GM19467 (cell line): ENCODE results near the gene IL12RB2.

Experiments
- ATAC-seq: cut with Tn5 transposase; IDR thresholded peaks from one replicate; pipeline ENCODE4 v1.9.1; 2021; ENCODE audit warnings: mild to moderate bottlenecking, moderate library complexity; ENCODE audit not compliant: unreplicated experiment

Gene IL12RB2

DNA sequence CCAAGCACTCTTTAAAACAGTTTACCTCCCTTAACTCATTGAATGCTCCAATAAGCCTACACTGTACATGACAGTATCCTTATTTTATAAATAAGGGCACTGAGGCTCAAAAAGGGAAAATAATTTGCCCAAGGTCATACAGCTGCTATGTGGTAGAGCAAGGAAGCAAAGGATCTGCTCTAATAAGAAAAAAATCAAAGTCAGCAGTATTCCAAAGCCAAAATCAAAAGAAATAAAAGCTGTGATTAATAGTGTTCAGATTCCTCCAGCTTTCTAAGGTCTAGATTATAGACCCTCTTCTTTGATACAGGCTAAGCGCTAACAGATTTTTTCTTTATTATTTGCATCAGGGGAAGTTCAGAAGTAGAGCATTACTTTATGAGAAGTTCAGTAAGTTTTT is 39.3 kb downstream of the IL12RB2 start:
- no peak for ATAC-seq

DNA sequence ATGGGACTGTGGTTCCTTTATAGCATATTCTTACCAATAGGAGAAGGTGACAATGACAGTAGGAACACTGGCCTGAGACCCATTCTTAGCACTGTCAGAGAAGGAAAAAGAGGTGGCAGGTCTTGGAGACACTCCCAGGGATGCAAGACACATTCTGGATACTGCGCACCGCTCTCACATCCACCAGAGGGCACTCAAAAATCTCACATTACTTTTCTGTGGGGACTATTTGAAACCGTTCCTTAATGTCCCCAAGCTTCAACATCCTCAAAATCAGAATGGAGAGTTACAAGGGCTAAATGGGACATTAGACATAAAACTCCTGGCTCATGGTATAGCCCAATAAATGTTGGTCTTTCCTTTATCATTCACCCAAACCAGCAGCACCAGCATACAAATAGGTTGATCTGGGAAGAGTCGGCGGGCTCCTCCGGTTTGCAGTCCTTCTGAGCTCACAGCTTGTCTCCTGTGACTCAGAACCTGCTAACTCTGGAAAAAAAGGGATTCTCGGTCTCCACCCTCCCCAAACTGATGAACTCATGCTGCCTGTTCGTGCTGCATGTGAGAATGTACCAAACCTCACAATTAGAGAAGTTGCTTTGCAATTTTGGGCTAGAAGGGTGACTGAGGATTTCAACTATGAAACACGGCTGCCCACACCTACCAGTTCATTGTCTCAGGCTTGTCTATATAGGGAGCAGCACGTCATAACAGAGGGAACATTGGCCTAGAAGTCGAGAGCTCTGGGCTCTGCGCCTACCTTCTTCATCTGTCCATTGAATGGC is 40.2 kb downstream of the IL12RB2 start:
- ATAC-seq: no peak

DNA sequence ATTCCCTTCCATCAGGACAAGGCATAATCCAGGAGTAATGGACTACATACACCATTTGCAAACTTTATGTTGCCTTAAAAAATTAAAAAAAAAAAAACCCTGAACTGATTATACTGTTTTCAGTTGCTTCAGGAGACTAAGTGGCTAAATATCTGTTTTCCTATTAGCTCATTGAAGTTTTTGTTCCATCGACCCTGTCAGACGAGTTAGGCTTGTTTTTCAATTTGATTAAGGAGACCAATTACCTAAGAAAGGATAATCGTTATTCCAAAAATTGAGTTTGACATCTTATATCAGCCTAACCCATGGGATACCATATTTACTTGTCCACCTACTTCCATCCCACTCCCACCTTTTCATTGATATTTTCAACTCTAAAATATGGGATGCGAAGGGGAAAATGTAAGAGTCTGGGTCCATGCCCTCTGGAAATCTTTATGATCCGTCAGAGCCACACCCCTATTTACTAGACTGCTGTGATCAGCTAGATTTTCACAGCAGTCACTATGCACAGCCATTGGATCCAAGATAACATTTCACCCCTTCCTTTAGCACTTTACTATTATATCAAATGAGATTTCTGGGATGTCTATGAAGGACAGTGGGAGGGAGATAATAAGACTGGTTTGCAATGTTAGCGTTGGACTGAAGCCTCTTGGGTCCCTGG is 41.0 kb downstream of the IL12RB2 start:
- no peak for ATAC-seq

- ATAC-seq: peak; percentile 60
Measured at GRCh38 chr1:67350783-67351182, 43.1 kb downstream of the IL12RB2 start.

DNA sequence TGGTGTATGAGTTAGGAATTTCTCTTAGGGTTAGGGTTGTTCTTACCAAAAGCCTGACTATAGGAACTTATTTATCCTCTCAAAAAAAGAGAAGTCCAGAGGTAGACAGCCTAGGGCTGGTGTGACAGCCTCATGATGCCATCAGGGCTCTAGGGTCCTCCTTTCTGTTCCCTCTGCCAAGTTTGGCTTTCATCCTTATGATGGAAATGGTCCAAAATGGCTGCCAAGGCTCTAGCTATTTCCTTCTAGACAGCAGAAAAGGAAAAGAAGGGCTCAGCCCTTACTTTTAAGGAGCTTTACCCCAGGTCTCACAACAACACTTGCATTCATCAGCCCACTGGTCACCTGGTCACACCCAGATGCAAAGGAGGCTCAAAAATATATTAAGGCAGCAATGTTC is 44.5 kb downstream of the IL12RB2 start:
- no peak for ATAC-seq

GRCh38 chr1:67355745-67356424 is 48.2 kb downstream of the IL12RB2 start:
- no peak for ATAC-seq

DNA sequence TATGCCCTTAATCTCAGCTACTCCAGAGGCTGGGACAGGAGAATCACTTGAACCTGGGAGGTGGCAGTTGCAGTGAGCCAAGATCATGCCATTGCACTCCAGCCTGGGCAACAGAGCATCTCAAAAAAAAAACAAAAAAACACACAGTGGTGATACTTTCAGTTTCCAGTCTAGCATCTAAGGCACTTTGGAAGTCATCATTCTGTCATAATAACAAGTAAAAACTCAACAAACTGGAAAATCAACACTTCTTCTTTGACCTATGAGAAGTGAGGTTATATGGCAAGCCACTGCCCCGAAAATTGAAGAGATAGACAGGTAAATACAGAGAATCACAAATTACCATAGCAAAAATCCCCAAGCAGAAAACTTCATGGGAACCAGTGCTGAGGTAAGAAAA is 51.9 kb downstream of the IL12RB2 start:
- ATAC-seq: no peak

- no peak for ATAC-seq
Measured at GRCh38 chr1:67361641-67362040, 54.0 kb downstream of the IL12RB2 start.

DNA sequence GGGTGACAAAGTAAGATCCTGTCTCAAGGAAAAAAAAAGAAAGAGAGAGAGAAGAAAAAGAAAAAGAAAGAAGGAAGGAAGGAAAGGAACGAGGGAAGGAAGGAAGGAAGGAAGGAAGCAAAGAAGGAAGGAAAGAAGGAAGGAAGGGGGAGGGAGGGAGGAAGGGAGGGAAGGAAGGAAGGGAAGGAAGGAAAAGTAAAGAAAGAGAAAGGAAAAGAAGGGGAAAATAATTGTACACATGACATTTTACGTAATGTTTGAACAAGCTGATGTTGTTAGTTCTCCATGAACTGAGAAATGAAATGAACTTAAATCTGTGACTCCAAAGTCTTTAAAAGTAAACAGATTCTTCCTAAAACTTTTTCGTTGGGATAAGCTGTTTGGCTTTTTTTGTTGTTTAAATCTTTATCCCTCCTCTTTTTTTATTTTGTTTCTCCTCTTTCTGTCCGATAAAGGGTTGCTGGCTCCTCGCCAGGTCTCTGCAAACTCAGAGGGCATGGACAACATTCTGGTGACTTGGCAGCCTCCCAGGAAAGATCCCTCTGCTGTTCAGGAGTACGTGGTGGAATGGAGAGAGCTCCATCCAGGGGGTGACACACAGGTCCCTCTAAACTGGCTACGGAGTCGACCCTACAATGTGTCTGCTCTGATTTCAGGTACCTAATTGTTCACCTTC is 59.8 kb downstream of the IL12RB2 start:
- ATAC-seq: no peak

DNA sequence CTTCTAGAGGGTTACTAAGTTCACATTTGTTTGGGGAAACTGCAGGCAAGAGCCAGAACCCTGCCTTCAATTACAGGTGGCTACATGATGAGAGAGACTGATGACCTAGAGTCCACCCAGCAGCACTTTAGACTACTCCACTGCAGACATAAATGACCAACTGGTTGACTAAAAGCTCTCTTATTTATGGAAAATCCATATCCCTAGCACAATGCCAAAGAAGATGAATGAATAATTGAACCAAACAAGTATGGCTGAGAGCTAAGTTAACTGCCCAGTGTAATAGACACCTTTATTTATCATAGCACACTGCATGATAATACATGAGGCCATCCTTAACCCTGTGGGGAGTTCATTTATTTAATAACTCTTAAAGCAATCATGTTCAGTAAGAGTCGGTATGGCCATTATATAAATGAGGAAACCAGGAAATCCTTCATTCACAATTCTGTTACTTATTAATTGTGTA is 60.4 kb downstream of the IL12RB2 start:
- ATAC-seq: no peak

DNA sequence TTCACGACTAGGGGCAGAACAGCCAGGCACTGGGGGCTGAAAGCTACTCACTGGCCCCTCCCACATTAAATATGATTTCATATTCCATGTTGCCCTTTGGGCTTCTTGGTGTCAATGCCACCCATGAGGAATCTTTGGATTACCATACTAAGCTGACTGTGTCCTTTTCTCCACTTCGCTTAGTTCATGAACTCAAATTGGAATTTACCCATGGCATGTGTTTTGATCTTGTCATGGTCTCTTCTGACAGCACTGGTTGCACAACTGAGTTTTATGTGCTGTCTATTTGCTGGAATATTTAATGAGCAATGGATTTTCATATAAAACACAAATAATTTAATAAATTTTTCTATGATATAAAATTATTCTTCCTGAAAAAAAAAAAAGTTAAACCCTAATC is 63.4 kb downstream of the IL12RB2 start:
- ATAC-seq: no peak

- no peak for ATAC-seq
Measured at GRCh38 chr1:67371681-67372080, 64.0 kb downstream of the IL12RB2 start.

DNA sequence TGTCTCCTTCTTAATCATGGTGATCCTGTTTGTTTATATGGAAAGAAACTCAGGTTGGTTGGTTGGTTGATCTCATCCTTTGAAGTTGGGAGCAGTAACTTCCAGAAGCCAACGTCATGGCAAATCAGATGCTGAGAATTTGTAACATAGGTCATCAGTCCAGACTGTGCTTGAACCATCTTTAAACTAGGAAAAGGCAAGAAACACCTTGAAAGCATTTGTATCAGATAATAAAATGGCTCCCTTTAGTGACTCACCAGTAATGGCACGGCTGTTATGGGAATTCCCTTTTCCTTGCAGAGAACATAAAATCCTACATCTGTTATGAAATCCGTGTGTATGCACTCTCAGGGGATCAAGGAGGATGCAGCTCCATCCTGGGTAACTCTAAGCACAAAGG is 64.5 kb downstream of the IL12RB2 start:
- ATAC-seq: no peak

DNA sequence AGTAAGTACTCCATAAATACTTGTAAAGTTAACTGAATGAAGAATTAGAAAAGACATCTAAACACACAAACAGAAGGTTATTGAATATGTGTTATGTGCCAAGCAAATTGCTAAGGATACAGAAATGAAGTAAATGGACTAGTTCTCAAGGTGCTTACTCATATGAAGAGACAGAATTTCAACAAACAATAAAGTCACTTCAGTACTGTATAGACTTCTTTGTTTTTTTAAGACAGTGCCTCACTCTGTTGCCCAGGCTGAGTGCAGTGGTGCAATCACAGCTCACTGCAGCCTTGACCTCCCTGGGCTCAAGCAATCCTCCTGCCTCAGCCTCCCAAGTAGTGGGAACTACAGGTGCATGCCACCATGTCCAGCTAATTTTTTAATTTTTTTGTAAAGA is 65.2 kb downstream of the IL12RB2 start:
- ATAC-seq: no peak

- ATAC-seq: no peak
Measured at GRCh38 chr1:67376381-67376780, 68.7 kb downstream of the IL12RB2 start.

DNA sequence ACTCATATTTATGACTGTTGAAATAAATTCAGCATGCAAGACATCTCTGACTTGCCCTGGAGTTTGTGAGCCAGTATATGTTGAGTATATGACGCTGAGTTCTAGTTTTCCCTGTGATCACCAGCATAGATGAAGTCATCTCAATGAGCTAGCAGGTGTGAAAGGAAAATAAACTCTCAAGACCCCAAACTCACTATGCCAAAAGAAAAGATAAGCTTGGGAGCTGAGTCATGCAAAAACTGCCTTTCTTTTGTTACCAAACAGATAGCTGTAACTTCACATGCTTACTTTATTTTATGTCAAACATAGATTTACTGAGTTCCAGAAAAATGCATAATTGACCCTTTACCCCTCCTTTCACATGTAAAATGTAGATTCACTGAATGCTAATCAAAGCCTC is 69.6 kb downstream of the IL12RB2 start:
- no peak for ATAC-seq

DNA sequence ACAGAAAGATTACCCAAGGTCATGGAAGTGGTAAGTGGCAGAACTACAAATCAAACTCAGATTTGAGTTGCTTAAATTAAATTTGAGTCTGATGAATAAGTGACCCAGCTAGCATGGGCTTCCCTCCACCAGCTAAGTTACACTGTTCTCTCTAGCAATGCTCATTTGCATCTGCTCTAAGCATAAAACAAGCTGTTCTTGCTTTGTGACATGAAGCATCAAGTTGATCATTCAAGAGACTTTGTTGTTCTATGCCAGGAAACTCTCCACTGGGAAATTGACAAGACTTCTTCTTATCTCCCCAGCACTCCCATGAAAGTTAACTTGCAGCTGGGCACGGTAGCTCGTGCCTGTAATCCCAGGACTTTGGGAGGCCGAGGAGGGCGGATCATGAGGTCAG is 73.5 kb downstream of the IL12RB2 start:
- no peak for ATAC-seq

- ATAC-seq: no peak
Measured at GRCh38 chr1:67382292-67382691, 74.6 kb downstream of the IL12RB2 start.

DNA sequence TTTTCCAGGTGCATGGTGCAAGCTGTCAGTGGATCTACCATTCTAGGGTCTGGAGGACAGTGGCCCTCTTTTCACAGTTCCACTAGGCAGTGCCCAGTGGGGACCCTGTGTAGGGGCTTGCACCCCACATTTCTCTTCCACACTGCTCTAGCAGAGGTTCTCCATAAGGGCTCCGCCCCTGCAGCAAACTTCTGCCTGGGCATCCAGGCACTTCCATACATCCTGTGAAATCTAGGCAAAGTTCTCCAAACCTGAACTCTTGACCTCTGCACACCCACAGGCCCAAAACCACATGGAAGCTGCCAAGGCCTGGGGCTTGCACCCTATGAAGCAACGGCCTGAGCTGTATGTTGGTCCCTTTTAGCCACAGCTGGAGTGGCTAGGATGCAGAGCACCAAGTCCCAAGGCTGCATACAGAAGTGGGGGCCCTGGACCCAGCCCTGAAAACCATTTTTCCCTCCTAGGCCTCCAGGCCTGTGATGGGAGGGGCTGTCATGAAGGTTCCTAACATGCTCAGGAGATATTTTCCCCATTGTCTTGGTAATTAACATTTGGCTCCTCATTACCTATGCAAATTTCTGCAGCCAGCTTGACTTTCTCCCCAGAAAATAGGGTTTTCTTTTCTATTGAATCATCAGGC is 76.4 kb downstream of the IL12RB2 start:
- ATAC-seq: no peak

DNA sequence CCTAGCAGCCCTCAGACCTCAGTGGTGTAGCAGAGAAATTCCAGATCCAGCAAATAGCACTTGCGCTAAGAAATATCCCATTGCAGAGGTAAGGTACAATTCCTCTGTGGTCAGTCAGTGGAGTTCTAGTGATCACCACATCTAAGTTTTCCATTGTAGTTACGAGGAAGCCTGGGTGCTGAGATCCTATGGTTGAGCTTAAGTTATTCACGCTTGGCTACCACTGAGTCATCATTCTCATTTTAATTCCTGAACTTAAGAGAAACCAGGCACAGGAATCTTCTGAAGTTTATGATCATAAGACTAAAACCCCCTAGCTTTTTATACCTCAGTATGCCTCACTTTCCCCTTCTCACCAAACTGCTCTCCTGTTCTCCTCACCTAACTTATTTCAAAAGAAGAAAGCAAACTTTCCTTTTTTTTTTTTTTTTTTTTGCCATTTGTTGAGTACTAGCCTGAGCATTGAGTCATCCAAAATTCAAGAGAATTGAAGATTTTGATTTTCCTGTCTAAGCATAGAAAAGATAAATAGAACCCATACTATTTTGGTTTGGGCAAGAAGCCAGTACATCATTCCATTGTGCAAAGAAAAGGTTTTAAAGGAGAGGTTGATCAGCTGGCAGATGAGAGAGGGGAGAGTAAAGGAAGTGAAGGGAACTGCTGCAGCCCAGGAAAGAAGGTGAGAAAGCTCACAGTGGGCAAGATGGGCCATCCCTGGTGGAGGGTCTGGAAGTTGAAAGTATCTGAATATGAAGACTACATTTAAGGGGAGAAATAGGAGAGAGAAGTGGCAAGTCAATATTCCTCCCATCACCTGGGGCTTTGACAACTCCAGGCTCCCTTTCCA is 82.6 kb downstream of the IL12RB2 start:
- ATAC-seq: no peak
